Measurements from ENCODE around the gene PLET1.
"Not testable (repeated sequence)": the region's sequence is repeated elsewhere in the genome, so short reads cannot be mapped to it uniquely, and the experiment has no call there.

Gene PLET1

GRCh38 chr11:112215621-112216020, 45.0 kb downstream of the PLET1 start:
- DNase-seq (ENCODE audit: low read depth in 2 of 2, low spot score in 1 of 2), result no peak

DNA sequence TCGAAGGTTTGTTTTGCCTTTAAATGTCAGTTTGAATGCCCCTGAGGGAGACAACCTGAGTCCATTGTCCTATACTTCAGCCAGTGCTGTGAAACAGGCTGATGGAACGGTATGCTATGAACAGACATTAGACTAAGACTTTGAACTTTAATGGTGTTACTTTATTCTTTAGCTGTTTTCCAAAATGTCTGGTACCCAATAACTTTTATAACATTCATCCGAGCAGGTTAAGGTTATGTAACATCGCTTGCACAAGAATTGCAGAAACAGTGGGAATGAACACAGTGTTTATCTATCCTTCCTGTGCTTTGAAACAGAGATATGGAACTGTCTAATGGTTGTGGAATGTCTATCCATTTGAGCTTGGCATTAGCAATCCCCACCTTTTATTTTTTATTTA, 46.9 kb downstream of the PLET1 start:
- no peak for DNase-seq (ENCODE audit: low read depth in 2 of 2, low spot score in 1 of 2)

DNA sequence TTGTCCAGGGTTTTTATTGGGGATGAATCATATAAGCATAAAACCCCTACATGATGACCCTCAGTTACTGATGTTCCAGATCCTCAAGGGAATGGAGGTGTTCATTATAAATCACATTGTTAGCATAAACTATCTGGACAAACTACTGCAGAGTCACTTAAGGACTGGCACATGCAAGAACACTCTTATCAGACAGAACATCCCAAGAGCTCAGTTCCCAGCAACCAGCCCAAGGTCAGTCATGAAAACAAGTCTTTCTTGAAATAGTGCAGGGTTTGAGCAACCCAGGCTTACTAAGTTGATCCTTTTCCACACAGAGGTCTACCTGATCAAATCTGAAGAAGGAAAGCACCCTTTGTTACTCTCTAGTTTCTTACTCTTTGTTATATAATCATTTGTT, 48.0 kb downstream of the PLET1 start:
- no peak for DNase-seq (ENCODE audit: low read depth in 2 of 2, low spot score in 1 of 2)

DNA sequence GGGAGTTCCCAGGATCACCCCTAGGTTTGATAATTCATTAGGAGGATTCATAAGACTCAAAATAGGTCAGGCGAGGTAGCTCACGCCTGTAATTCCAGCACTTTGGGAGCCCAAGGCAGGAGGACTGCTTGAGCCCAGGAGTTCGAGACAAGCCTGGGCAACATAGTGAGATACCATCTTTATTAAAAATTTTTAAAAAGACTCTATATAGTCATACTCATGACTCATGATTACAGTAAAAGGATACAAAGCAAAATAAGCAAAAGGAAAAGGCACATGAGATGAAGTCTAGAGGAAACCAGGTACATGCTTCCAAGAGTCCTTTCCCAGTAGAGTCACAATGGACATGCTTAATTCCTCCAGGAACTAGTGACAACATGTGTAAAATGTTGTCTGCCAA, 48.4 kb downstream of the PLET1 start:
- DNase-seq (ENCODE audit: low read depth in 2 of 2, low spot score in 1 of 2), result no peak

DNA sequence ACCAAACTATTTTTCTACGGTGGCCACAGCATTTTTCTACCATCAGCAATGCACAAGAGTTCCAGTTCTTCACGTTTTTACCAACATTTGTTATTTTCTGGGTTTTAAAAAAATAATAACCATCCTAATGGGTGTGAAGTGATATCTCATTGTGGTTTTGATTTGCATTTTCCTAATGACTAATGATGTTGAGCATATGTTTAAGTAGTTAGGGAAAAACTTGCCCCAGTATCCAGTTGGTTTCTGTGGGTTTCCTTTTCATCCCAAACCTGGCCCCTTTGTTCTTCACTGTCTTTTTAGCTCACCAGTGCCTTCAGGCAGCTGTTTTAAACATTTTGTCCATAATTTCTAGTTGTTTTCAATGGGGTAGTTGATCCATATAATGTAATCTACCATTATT, 49.1 kb downstream of the PLET1 start:
- no peak for DNase-seq (ENCODE audit: low read depth in 2 of 2, low spot score in 1 of 2)

DNA sequence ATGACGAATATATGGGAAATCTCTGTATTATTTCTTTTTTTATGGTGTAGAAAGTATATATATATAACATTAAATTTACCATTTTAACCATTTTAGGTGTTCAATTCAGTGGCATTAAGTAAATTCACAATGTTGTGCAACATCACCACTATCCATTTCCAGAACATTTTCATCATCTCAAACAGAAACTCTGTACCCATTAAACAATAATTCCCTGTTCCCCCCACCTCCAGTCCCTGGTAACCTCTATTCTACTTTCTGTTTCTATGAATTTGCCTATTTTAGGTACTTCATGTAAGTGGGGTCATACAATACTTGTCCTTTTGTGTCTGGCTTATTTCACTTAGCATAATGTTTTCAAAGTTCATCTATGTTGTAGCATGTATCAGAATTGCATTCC, 49.8 kb downstream of the PLET1 start:
- DNase-seq (ENCODE audit: low read depth in 2 of 2, low spot score in 1 of 2), result no peak

GRCh38 chr11:112206071-112206470, 54.6 kb downstream of the PLET1 start:
- DNase-seq (ENCODE audit: low read depth in 2 of 2, low spot score in 1 of 2), result no peak

DNA sequence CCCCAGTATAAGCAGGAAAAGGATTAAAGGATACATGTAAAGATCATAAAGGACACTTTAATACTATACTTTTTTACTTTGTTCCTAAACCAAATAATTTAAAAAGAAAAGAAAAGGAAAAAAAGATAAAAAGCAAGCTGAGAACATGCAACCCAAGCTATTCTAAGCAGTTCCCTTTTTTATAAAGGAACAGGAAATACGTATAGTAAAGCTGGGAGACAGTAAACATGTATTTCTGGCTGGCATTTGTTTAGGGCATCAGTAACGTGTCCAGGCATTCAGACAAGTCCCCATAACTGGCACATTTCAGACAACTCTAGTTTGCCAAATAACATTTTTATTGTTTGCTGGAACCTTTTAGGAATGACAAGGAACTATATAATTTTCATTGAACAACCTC, 60.4 kb downstream of the PLET1 start:
- DNase-seq (ENCODE audit: low read depth in 2 of 2, low spot score in 1 of 2), result no peak

DNA sequence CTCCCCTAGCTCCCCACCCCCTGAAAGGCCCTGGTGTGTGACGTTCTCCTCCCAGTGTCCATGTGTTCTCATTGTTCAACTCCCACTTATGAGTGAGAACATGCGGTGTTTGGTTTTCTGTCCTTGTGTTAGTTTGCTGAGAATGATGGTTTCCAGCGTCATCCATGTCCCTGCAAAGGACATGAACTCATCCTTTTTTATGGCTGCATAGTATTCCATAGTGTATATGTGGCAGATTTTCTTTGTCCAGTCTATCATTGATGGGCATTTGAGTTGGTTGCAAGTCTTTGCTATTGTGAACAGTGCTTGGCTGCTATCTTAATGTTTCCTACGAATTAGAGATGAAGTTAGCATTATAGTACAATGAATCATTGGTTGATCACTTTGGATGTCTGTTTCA, 61.6 kb downstream of the PLET1 start:
- DNase-seq (ENCODE audit: low read depth in 2 of 2, low spot score in 1 of 2), result not testable (repeated sequence)
